Stimulated activated effector memory CD8-positive, alpha-beta T cell treated with anti-CD3 and anti-CD28 coated beads, Interleukin-12 subunit alpha, Interleukin-12 subunit beta, amount 100 ng/mL, for 72 hours (primary cell): ENCODE data around the gene SLC25A53.
A peak's percentile ranks its signal among the peaks of the same experiment; 100 is the strongest.
"Not testable (repeated sequence)": the region's sequence is repeated elsewhere in the genome, so short reads cannot be mapped to it uniquely, and the experiment has no call there.

Source experiments
- ATAC-seq: fragments of 150-1000 bp; cut with Tn5 transposase; 2 replicates; pipeline ENCODE4 v1.10.0; 2021
- DNase-seq, 2 donors: peaks; one replicate each; pipeline ENCODE4 v3.0.0; 2021 to 2022; ENCODE audit warnings: low spot score in 2 of 2
- H3K27ac Mint-ChIP-seq: one replicate; pipeline ENCODE4 v1.8.0; 2022; ENCODE audit warnings: mild to moderate bottlenecking, mixed read lengths
- H3K36me3 Mint-ChIP-seq: one replicate; pipeline ENCODE4 v1.8.0; 2022; ENCODE audit warnings: mild to moderate bottlenecking, mixed read lengths
- H3K4me1 Mint-ChIP-seq: one replicate; pipeline ENCODE4 v1.8.0; 2022; ENCODE audit warnings: mixed read lengths
- H3K4me3 Mint-ChIP-seq: one replicate; pipeline ENCODE4 v1.8.0; 2022; ENCODE audit warnings: mild to moderate bottlenecking, mixed read lengths
- H3K9me3 Mint-ChIP-seq: one replicate; pipeline ENCODE4 v1.8.0; 2022; ENCODE audit warnings: mixed read lengths

Gene SLC25A53

DNA sequence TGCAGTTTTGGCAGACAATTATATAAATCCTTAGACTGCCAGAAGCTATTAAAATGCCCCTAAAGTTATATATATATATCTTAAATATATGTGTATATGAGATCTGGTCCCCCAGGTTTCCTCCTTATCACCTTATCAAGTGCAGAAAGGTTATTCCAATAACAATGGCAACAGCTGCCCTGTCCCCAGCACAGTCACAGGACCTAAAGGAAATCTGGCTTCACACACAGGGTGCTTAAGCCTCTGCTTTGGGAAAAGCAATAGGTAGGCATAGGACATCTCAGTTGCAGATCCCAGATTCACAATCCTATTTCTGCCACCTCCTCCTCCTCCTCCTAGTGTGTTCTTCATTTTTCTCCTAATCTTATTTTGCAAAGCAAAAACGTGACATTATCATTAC is 5.8 kb downstream of the SLC25A53 start:
- Mint-ChIP-seq H3K27ac (no peak overlapping the region), H3K9me3 (no peaks in the 10 kb centered on the region), H3K4me1 (peaks cover 14% of the 10 kb centered on the region), H3K4me3 (no peak overlapping the region), H3K36me3 (peaks cover 7% of the 10 kb centered on the region)
- no peak for ATAC-seq
- DNase-seq: no peak

GRCh38 chrX:104141087-104141760 is 15.6 kb downstream of the SLC25A53 start:
- no peaks in the 10 kb centered on the region for H3K36me3 Mint-ChIP-seq
- H3K9me3 Mint-ChIP-seq: no peaks in the 10 kb centered on the region
- H3K4me3 Mint-ChIP-seq: no peak overlapping the region
- no peak for DNase-seq
- peak overlapping the region; percentile 75 for H3K27ac Mint-ChIP-seq
- no peak for ATAC-seq
- peaks cover 16% of the 10 kb centered on the region for H3K4me1 Mint-ChIP-seq

DNA sequence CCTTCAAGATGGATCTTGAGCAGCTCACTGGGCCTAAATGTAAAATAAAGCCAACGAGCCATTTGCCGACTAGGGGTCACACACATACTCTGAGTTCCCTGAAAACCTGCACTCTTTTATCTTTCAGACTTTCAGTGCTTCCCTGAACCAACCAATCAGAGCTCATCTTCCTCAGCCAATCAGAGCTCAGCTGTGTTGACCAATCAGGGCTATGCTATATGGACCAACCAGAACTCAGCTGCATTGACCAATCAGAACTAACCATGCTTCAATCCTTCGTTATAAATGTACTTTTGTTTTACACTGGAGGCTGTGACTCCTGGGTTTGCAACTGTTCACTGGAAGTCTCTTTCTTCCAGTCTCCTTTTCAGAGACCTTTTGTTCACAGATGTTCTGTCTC is 19.3 kb downstream of the SLC25A53 start:
- DNase-seq: no peak
- H3K9me3 Mint-ChIP-seq: no peaks in the 10 kb centered on the region
- H3K4me3 Mint-ChIP-seq: no peak overlapping the region
- peaks cover 19% of the 10 kb centered on the region for H3K4me1 Mint-ChIP-seq
- ATAC-seq: no peak
- H3K27ac Mint-ChIP-seq: no peak overlapping the region
- no peaks in the 10 kb centered on the region for H3K36me3 Mint-ChIP-seq

DNA sequence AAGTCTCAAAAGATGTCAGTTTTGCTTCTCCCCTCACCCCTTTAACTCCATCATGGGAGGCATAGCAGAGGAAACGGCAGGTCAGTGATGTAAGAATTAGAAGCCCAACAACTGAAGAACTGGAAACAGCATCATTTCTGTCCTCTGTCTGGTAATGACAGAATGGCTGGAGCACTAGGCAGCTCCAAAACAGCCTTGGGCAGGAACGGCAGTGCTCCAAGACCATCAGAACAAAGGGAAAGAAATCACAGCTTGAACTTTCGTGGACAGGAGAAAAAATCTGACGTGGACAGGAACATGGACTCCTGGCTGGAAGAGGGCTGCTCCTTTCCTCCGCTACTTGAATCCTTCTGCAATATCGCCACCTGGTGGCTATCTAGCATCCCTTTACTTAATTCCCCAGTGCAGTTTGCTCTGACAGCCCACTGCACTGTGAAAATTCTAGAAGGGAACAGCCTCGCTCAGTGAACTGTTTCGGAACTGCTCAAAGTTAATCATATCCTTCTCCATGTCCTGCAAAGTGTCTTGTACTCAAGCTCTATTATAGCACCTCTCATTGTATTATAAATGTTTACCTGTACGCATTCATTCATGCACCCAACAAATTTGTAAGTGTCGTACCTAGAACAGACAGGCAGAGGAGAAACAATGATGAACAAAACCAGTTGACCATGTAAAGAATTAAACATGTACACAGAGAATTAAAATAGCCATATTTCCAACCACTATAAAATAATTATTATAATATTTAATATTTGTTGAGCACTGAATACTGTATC is 20.4 kb downstream of the SLC25A53 start:
- ATAC-seq (peak; percentile 63), DNase-seq (peak; percentile 21 to 65)
- Mint-ChIP-seq H3K9me3 (no peaks in the 10 kb centered on the region), H3K36me3 (peaks cover 3% of the 10 kb centered on the region), H3K4me1 (peaks cover 25% of the 10 kb centered on the region), H3K4me3 (no peak overlapping the region), H3K27ac (no peak overlapping the region)

DNA sequence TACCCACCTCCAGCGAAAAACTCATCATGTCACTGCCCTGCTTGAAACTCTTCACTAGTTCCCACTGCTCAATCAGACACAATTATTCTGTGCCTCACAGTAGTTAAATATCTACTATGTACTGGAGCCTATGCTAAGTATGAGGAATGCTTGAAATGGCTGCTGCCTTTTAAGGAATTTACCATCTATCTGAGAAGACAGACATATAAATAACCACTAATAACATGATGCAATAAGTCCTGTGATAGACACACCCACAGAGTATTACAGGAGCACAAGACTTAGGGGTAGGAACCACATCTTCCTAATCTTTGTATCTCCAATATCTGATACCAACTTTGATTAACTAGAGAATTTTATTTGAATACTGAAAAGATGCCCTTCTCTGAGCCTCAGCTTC is 21.1 kb downstream of the SLC25A53 start:
- DNase-seq: no peak
- Mint-ChIP-seq H3K4me3 (no peak overlapping the region), H3K36me3 (peaks cover 8% of the 10 kb centered on the region)

GRCh38 chrX:104134583-104135261 is 22.1 kb downstream of the SLC25A53 start:
- H3K27ac Mint-ChIP-seq: peak overlapping the region; percentile 56
- no peak overlapping the region for H3K4me3 Mint-ChIP-seq
- H3K9me3 Mint-ChIP-seq: no peaks in the 10 kb centered on the region
- ATAC-seq (no peak), DNase-seq (no peak)
- H3K4me1 Mint-ChIP-seq: peaks cover 25% of the 10 kb centered on the region
- H3K36me3 Mint-ChIP-seq: peaks cover 18% of the 10 kb centered on the region

More for the DNA sequence above, 21.1 kb downstream of the SLC25A53 start:
- peaks cover 25% of the 10 kb centered on the region for H3K4me1 Mint-ChIP-seq
- no peak for ATAC-seq
- H3K27ac Mint-ChIP-seq: peak overlapping the region; percentile 56
- H3K9me3 Mint-ChIP-seq: no peaks in the 10 kb centered on the region

- Mint-ChIP-seq H3K36me3 (peaks cover 27% of the 10 kb centered on the region), H3K4me3 (no peak overlapping the region), H3K9me3 (no peaks in the 10 kb centered on the region), H3K4me1 (peaks cover 25% of the 10 kb centered on the region), H3K27ac (no peak overlapping the region)
- no peak for ATAC-seq
- DNase-seq: no peak
Measured at GRCh38 chrX:104130808-104131207, 26.0 kb downstream of the SLC25A53 start.

GRCh38 chrX:104126856-104127255 is 30.0 kb downstream of the SLC25A53 start:
- Mint-ChIP-seq H3K4me3 (no peak overlapping the region), H3K4me1 (peaks cover 17% of the 10 kb centered on the region), H3K9me3 (no peaks in the 10 kb centered on the region), H3K27ac (no peak overlapping the region), H3K36me3 (peaks cover 33% of the 10 kb centered on the region)
- no peak for ATAC-seq
- no peak for DNase-seq

- peaks cover 20% of the 10 kb centered on the region for H3K4me1 Mint-ChIP-seq
- no peak overlapping the region for H3K4me3 Mint-ChIP-seq
- H3K9me3 Mint-ChIP-seq: no peaks in the 10 kb centered on the region
- ATAC-seq: peak; percentile 87
- H3K36me3 Mint-ChIP-seq: peaks cover 15% of the 10 kb centered on the region
- no peak for DNase-seq
- no peak overlapping the region for H3K27ac Mint-ChIP-seq
Measured at GRCh38 chrX:104122829-104123228, 34.0 kb downstream of the SLC25A53 start.

- no peak for DNase-seq
- no peak for ATAC-seq
- H3K9me3 Mint-ChIP-seq: no peaks in the 10 kb centered on the region
- H3K4me3 Mint-ChIP-seq: no peak overlapping the region
- H3K36me3 Mint-ChIP-seq: no peaks in the 10 kb centered on the region
- no peak overlapping the region for H3K27ac Mint-ChIP-seq
- H3K4me1 Mint-ChIP-seq: peaks cover 34% of the 10 kb centered on the region
Measured at GRCh38 chrX:104118765-104119164, 38.0 kb downstream of the SLC25A53 start.

DNA sequence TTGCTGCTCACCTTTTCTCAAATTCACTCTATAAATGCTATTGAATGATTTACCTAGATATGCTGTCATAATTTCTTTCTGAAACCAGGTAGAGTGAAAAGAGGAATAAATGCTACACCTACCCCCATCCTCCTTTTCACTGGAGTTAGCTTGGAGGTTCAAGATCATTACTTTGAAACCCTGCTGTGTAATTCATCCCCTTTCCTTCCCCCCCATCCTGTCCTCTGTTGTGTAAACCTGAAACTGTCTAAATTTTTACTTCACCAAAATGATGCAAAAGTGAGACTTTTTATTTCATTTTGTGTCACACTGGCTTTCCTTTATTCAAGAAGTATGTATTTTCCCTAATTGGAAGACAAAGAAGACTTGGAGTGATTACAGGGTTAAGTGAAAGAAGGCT is 39.0 kb downstream of the SLC25A53 start:
- no peak overlapping the region for H3K4me3 Mint-ChIP-seq
- peak; percentile 68 for ATAC-seq
- H3K4me1 Mint-ChIP-seq: peaks cover 36% of the 10 kb centered on the region
- H3K9me3 Mint-ChIP-seq: no peaks in the 10 kb centered on the region
- H3K36me3 Mint-ChIP-seq: no peaks in the 10 kb centered on the region
- peak overlapping the region; percentile 40 for H3K27ac Mint-ChIP-seq
- DNase-seq: no peak

DNA sequence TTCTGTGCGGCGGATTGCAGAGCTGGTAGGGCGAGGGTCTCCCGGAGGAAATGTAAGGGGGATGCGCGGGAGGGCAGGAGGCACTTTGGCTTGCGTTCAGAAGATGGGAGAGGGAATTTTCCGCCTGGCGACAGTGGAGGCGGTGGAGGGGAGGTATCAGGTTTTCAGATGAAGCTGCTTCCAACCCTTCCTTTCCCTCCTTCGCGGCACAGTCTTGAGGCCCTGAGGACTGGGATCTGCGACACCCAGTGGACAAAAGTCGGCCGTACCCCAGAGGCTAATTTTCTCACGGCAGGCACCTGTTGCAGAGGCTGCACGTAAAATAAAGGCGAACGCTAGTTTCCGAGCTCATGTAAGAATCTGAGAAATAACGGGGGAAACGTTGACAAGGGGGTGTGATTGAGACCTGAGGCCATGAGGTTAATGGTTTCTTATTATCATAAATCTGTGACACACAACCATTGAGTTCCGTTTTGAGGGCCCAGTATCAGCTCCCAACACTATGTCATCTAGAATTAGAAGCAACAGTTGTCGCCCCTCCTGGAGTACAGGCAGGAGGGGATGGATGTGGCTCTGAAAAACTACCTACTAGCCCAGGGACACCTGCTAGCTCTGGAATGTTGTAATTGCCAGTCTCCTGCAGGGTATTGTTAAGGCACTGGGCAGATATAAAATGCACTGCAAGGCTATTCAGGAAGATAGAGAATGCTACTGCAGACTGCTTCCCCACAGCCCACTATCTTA is 43.4 kb downstream of the SLC25A53 start:
- Mint-ChIP-seq H3K4me1 (peaks cover 49% of the 10 kb centered on the region), H3K9me3 (no peaks in the 10 kb centered on the region), H3K36me3 (no peaks in the 10 kb centered on the region), H3K27ac (peak overlapping the region; percentile 89), H3K4me3 (peak overlapping the region; percentile 83)
- ATAC-seq (peak; percentile 70), DNase-seq (no peak)

- ATAC-seq (peak; percentile 77), DNase-seq (peak; percentile 20 to 70)
- Mint-ChIP-seq H3K4me3 (peak within 1 kb of the TSS; percentile 83), H3K36me3 (no peaks in the 10 kb centered on the region), H3K9me3 (no peaks in the 10 kb centered on the region), H3K27ac (peak within 1 kb of the TSS; percentile 89), H3K4me1 (peaks cover 43% of the 10 kb centered on the region)
Measured at GRCh38 chrX:104112326-104112951, 44.4 kb downstream of the SLC25A53 start, which contains the start of gene ZCCHC18. Gene ZCCHC18 (plus strand): TSS chrX:104112523. CDS start chrX:104114112, 1,589 bp downstream.

DNA sequence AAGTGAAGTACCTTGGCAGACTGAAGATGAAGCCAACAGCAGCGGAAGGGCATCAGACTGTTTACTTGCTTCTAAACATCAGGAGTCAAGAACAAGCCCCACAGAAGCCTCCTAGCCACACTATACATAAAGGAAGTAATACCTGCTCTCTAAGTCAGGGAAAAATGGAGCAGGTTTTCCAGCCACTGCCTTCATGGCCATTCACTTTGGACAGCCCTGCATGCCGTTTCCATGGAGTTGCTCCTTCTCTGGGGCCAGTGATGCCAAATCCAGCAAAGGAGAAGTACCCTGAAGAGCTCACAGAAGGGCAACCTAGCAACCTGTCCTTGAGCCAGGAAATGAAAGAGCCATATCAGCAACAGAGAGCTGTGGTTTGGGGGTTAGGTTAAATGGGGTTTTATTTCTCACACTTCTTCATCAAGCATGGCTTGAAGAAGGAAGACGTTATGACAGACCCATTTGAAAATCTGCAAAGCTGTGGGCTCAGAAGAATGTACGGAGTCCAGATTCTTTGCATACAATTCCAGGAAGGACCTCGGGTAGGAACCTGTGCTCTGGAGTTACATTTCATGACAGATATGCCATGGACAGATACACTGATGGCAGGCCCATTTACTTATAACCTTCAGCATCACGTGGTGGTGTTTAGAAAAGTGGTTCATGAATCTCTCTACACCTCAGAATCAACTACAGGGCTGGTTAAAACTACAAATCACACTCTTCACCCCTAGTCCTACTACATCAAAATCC is 46.1 kb downstream of the SLC25A53 start:
- Mint-ChIP-seq H3K4me3 (peak overlapping the region; percentile 83), H3K4me1 (peaks cover 43% of the 10 kb centered on the region)
- not testable (repeated sequence) for H3K27ac Mint-ChIP-seq, DNase-seq, H3K9me3 Mint-ChIP-seq, H3K36me3 Mint-ChIP-seq
- peak; percentile 55 for ATAC-seq
